HG03108 (cell line): ENCODE measurements around the gene NR6A1.
"Not testable (repeated sequence)": the region's sequence is repeated elsewhere in the genome, so short reads cannot be mapped to it uniquely, and the experiment has no call there.

ENCODE experiments used
- ATAC-seq: cut with Tn5 transposase; IDR thresholded peaks from one replicate; pipeline ENCODE4 v1.9.1; 2021; ENCODE audit warnings: moderate library complexity; ENCODE audit not compliant: unreplicated experiment

The NR6A1 gene

GRCh38 chr9:124761710-124762109, 9.4 kb downstream of the NR6A1 start:
- ATAC-seq = no peak

- ATAC-seq = no peak
Observed at GRCh38 chr9:124761196-124761595, 9.9 kb downstream of the NR6A1 start.

DNA sequence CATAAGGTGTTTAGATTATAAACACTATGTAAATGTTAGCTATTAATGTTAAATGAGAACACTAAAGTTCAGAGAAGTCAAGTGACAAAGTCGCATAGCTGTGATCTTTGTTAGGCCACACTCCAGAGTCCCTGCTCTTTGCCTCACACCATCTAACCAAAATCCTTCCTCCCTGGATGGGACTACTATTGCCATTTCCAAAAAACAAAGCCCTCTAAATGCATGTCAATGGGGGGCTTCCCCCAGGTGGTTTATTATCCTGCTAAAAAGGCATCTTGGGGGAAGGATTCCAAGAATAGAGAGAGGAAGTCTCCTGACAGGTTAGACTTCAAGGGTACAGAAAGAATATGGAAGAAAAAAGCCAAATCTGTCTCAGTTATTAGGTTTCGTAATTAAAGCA, 10.4 kb downstream of the NR6A1 start:
- ATAC-seq = no peak

GRCh38 chr9:124759327-124759726, 11.8 kb downstream of the NR6A1 start:
- no peak for ATAC-seq

- ATAC-seq = no peak
Observed at GRCh38 chr9:124758691-124759090, 12.4 kb downstream of the NR6A1 start.

DNA sequence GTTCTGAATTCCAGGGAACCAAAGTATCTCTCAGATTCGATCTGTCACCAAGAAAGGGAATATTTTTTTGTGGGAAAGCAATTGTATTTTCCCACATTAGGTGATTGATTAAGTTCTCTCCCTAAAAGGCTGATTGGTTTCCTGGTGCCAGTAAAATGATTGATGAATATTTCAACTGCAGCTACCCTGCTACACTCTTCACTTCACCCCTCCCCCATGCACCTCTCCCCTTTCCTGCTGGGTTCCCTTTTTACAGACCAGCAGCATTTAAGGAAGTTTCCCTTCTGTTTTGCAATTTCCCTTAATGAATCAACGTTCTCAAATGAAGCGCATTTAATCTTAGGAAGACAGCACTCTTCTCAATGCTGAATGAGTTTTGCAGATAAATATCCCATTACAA, 13.1 kb downstream of the NR6A1 start:
- ATAC-seq = no peak

GRCh38 chr9:124757616-124758015, 13.5 kb downstream of the NR6A1 start:
- ATAC-seq = no peak

DNA sequence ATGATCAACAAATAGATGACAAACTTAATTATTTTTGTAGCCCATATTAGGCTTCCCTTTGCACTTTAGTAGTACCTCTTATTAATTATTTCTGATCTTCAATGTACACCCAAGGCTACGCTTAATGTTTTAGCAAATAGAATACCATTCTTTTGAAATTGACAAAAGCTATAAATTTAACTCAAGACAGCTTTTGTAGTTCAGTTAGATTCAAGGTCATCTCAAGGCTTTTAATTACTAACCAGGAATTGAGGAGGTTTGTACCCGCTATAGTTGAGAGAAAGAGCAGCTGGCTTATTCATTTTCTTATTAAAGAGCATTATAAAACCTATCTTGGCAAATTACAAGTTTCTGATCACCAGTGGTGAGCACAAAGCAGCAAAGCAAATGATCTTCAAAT, 15.1 kb downstream of the NR6A1 start:
- ATAC-seq = no peak

DNA sequence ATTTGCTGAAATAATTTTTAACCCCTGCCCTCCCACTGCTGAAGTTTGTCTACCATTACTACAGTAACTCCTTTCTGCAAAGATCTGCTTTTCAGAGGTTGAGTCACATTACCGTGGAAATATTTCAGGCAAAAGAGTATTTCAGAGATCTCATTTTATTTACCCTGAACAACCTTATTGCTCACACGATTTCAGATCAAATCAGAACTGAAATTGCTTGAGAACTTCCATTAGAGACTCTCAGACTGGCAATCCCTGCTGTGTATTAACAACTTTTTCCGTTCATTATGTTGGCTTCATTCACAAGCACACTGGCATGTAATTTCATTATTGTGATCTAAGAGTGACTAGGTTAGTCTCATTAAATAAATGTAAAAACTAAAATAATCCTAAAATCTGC, 16.1 kb downstream of the NR6A1 start:
- ATAC-seq = no peak

- no peak for ATAC-seq
Observed at GRCh38 chr9:124754289-124754688, 16.8 kb downstream of the NR6A1 start.

DNA sequence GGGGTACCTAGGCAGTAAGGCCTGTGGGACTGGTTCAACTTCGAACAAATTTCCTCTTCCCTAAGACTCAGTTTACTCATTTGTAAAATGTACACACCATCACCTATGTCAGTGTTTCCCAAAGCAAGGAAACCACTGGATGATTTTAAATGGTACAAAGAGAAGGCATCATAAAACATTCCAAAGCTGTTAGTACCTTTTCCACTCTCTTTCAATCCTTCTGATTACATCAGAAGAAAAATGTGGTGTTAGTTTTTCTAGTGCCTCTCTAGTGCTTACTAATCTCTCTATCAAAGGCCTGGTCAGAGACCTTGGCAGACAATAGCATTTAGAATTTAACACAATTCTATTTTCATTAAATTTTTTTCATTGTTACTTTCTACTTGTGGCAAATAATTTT, 18.1 kb downstream of the NR6A1 start:
- no peak for ATAC-seq

DNA sequence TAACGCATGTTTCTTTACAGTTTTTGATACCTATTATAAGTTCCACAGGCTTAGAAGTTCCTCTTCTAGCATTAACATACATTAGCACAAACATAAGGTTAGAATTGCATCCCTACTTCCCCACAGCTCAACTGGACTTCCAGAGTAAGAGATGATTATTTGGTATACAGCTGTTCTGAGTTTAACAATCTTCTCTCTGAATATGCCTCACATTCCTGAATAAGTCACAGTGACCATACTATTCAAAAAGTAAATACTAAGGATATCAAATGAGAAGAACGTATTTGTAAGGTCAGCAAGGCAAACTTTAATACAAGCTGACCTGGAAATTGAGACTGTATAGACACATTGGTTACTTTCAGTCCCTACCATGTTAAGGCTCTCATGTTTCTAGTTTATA, 21.3 kb downstream of the NR6A1 start:
- no peak for ATAC-seq

GRCh38 chr9:124749284-124749683, 21.8 kb downstream of the NR6A1 start:
- ATAC-seq = no peak

DNA sequence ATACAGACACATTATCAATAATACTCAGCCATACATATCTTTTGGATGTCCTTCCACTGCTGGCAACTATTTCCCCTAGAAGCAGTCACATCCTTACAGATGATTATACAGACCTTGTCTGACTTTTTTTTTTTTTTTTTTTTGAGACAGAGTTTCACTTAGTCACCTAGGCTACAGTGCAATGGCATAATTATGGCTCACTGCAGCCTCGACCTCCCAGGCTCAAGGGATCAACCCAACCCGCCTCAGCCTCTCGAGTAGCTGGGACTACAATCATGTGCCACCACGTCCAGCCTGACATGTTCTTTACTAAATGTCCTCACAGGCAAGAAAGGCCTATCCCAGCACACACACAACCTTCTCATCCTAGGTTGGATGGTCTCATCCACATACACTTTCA, 24.0 kb downstream of the NR6A1 start:
- ATAC-seq = no peak

DNA sequence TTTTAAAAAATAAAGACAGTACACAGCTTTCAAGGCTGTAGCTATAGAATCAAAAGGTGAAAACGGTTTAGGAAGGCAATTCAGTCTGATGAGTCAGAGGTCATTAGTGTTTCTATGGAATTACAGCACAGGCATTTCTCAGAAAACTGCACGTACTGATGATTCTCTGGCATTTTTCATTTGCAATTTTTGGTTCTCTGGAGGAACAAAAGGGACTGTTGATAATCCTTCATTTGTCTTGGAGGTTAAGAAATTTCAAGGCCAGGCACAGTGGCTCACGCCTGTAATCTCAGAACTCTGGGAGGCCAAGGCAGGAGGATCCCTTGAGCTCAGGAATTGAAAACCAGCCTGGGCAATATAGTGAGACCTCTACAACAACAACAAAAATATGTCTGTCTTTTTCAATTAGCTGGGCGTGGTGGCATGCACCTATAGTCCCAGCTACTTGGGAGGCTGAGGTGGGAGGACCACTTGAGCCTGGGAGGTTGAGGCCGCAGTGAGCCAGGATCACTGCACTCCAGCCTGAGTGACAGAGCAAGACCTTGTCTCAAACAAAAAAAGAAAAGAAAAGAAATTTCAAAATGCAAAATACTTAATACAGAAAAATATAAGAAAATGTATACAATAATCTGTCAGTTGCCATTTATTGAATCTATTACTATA, 27.3 kb downstream of the NR6A1 start:
- ATAC-seq = no peak

GRCh38 chr9:124742940-124743339, 28.2 kb downstream of the NR6A1 start:
- ATAC-seq = no peak

DNA sequence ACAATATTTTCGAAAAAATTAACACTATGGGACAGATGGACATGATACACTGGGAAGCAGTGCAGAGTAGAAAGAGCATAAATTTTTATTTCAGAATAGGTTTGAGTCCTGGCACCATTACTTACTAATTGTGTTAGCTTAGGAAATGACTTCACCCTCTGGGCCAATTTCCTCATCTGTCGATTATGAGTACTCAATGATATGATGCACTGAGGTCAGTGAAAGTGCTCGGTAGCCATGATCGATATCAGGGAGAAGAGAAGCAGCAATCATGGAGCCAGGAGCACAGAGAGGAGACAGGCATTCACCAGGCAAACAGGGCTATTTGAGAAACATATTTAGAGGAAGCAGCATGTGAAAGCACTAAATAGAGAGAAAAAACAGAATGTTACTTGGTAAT, 29.4 kb downstream of the NR6A1 start:
- ATAC-seq = no peak

DNA sequence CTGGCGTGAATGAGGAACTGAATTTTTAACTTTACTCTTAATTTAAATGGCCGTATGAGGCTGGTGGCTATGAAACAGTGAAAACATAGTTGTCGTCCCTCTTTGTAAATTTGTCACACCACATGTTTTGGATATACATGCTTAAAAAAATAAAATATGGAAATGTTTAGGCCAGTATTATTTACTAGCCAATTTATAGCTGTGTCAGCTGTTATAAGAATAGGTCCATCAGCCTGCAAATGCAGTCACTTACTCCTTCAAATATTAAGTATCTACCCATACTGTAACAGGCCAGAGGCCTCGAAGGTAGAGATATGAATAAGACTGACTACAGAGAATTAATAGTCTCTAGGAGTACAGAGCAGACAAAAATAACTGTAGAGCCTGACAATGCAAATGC, 30.0 kb downstream of the NR6A1 start:
- no peak for ATAC-seq

DNA sequence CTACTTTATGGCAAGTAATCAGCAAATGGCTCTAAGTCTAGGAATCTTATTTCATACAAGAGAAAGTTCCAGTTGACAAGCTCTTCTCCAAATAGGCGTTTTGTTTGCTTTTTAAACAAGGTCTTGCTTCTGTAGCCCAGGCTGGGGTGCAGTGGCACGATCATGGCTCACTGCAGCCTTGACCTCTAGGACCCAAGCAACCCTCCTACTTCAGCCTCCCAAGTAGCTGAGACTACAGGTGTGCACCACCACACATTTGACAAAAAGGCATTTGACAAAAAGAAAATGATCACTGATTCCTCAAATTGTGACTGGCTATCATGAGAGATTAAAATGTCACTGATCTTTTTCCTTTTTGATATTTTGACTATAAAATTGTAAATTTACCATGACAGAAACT, 31.8 kb downstream of the NR6A1 start:
- no peak for ATAC-seq

GRCh38 chr9:124738075-124738474, 33.0 kb downstream of the NR6A1 start:
- ATAC-seq = not testable (repeated sequence)

DNA sequence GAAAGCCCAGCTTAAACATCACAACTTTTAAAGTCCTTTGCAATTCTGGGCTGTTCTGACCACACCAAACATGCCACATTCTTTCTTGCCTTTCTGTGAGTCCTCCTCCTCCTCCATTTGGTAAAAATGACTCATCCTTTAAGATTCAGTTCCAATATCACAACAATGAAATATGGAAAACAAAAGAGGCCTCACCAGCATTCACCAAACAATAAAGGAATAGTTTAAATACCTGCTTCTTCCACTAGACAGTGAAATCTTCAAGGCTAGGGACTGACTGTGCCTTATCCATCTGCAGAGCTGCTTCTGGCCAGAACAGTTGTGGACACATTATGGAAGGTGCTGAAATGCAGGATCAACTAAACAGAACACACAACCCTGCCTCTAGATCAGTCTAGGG, 36.0 kb downstream of the NR6A1 start:
- no peak for ATAC-seq

- not testable (repeated sequence) for ATAC-seq
Observed at GRCh38 chr9:124734741-124735083, 36.4 kb downstream of the NR6A1 start.

DNA sequence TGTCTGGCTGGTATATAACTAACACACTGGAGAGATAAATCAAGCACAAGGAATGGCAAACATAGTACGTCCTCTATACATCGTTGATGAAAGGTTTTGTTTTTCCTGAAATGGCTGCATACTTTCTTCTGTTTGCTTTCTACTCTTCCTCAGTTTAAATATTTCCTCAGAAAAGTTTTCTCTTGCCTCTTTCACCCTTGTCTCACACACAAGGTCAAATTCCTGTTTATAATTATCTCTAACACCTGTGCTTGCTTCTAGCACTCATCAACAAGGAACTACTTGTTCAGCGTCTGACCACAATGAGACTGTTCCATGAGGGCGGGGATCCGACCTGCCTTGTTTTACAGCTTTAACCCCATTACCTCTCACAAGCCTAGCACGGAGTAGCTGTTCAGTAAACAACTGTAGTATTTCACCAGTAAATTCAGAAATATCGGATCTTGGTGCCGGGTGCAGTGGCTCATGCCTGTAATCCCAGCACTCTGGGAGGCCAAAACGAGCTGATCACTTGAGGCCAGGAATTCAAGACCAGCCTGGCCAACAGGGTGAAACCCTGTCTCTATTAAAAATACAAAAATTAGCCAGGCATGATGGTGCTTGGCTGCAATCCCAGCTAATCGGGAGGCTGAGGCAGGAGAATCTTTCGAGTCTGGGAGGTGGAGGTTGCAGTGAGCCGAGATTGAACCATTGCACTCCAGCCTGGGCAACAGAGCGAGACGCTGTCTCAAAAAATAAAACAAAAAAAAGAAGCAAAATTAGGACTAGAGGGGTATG, 37.0 kb downstream of the NR6A1 start:
- no peak for ATAC-seq
